ENCODE results near the gene MRPS30. TPM values are rescaled to one million over a fixed set of nuclear protein-coding genes. Genes with fewer than 3 reads are reported as not detected.

Gene MRPS30
- total and polyA plus RNA-seq, 10 of the 15 experiments (the other 5 are each of a cell fraction or from before 2014, with no cell fraction given) = 18.5 to 99.2 (median 61.8) TPM

DNA sequence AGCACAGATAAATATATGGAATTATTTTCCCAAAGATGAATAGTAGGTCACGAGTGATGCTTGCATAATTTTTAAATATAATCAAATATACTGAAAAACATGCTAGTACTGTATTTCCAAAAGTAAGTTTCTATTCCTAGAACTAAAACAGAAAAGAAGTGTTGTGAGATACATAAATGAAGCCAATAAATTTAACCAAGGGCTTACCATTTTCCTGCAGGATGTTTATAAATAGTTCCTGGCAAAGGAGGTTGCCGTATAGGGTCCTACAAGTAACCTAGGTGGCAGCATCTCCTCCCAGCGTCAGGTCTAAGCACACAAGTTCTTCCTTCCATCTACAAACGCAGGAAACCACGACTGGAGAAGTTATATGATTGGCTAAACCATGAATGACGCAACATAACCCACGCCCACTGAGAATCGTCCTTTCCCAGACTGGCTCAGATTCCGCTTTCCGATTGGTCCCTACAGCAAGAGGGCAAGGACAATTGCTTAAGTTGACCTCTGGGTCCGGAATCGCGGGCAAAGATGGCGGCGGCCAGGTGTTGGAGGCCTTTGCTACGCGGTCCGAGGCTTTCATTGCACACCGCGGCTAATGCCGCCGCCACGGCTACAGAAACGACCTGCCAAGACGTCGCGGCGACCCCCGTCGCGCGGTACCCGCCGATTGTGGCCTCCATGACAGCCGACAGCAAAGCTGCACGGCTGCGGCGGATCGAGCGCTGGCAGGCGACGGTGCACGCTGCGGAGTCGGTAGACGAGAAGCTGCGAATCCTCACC is at the start of gene MRPS30 (continued):
- no peak for TF ChIP-seq NRF1 (conservative IDR thresholded peaks at IDR 0.05; ENCODE audit: low read depth, low read length)
- TF ChIP-seq, protein P1, sequence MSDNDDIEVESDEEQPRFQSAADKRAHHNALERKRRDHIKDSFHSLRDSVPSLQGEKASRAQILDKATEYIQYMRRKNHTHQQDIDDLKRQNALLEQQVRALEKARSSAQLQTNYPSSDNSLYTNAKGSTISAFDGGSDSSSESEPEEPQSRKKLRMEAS (IDR thresholded peaks at IDR 0.05; ENCODE audit: low read depth, low read length) = no peak
- TF ChIP-seq CBFB (IDR thresholded peaks at IDR 0.05; ENCODE audit: low read depth) = no peak
- no peak for TF ChIP-seq ATF3 (IDR thresholded peaks at IDR 0.05; ENCODE audit: borderline replicate concordance, extremely low read depth, low read depth, low read length)
- TF ChIP-seq ZBTB33 (IDR thresholded peaks at IDR 0.05) = no peak
- TF ChIP-seq SIX5 (IDR thresholded peaks at IDR 0.05; ENCODE audit: low read depth, low read length, severe bottlenecking) = peak; percentile 22
- TF ChIP-seq E2F8 (IDR thresholded peaks at IDR 0.05; ENCODE audit: low read depth, partially characterized antibody) = no peak
- no peak for TF ChIP-seq PAX8 (IDR thresholded peaks at IDR 0.05)
- TF ChIP-seq STAT3 (IDR thresholded peaks at IDR 0.05; ENCODE audit: low read depth, low read length) = no peak
- TF ChIP-seq CHD4 (IDR thresholded peaks at IDR 0.05) = no peak
- TF ChIP-seq, protein P2, sequence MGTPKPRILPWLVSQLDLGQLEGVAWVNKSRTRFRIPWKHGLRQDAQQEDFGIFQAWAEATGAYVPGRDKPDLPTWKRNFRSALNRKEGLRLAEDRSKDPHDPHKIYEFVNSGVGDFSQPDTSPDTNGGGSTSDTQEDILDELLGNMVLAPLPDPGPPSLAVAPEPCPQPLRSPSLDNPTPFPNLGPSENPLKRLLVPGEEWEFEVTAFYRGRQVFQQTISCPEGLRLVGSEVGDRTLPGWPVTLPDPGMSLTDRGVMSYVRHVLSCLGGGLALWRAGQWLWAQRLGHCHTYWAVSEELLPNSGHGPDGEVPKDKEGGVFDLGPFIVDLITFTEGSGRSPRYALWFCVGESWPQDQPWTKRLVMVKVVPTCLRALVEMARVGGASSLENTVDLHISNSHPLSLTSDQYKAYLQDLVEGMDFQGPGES (IDR thresholded peaks at IDR 0.05) = peak; percentile 58; the same call in 1 of the 2 replicates
- peak; percentile 64; the same call in 1 of the 2 replicates for TF ChIP-seq NBN (IDR thresholded peaks at IDR 0.05)
- no peak for TF ChIP-seq RAD51 (IDR thresholded peaks at IDR 0.05)
- TF ChIP-seq HDAC2 (IDR thresholded peaks at IDR 0.05) = no peak
- TF ChIP-seq, protein P3, sequence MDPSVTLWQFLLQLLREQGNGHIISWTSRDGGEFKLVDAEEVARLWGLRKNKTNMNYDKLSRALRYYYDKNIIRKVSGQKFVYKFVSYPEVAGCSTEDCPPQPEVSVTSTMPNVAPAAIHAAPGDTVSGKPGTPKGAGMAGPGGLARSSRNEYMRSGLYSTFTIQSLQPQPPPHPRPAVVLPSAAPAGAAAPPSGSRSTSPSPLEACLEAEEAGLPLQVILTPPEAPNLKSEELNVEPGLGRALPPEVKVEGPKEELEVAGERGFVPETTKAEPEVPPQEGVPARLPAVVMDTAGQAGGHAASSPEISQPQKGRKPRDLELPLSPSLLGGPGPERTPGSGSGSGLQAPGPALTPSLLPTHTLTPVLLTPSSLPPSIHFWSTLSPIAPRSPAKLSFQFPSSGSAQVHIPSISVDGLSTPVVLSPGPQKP (IDR thresholded peaks at IDR 0.05; ENCODE audit: low read depth, low read length) = peak; percentile 32; the same call in 1 of the 2 replicates
- no peak for TF ChIP-seq HDGF (IDR thresholded peaks at IDR 0.05)
- TF ChIP-seq EP300 (IDR thresholded peaks at IDR 0.05; ENCODE audit: borderline replicate concordance in 1 of 2, control insufficient read depth in 1 of 2, low read depth in 2 of 2, low read length in 2 of 2) = no peak
- TF ChIP-seq EGR1 (IDR thresholded peaks at IDR 0.05; ENCODE audit: borderline replicate concordance in 1 of 2, low read depth in 2 of 2, low read length in 2 of 2) = no peak

Measured in GM12878 (cell line).